IPS-18c (cell line): ENCODE measurements around the gene SHF.

ENCODE experiments used
- H3K4me3 ChIP-seq: 2 replicates; pipeline ENCODE4 v1.7.0; 2013; ENCODE audit warnings: low read depth, mild to moderate bottlenecking, low read length, moderate library complexity; ENCODE audit not compliant: insufficient read depth
- H3K9me3 ChIP-seq: one replicate; pipeline ENCODE4 v1.6.1; 2013; ENCODE audit warnings: mild to moderate bottlenecking, low read length, moderate library complexity; ENCODE audit not compliant: control insufficient read depth, insufficient read depth

Gene SHF

DNA sequence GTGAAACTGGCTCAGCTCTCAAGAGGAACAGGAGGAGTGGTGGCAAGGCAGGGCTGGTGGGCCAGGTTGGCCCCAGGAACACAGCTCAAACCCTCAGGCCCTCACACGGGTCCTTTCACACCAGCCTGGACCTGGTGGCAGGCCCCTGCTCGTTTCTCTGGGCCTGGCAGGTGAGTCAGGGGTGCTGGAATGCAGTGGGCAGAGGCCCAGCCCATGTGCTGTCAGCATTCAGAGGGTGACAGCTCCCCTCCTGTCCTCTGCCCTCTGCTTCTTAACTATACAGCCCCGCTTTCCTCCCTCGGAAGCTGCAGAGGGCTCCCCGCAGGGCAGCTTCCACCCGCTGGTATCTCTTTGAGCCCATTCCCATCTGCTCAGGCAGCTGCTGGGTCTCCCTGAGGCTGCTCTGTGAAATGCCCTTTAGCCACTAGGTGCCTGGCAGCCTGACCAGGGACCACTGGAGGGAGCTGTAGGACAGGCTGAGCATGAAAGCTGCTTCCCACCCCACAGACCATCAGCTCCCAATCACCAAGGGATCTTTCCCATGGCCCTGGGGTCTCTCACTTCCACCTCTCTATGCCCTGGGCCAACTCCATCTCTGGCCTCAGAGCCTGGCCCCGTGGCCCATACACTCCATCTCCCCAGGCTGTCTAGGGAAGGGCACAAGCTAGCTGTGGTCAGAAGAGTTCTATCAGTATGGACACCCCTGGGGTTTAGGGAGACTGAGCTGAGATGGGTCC is 24.8 kb downstream of the SHF start:
- Histone ChIP-seq H3K4me3 (no peak overlapping the region), H3K9me3 (no peaks in the 10 kb centered on the region)

DNA sequence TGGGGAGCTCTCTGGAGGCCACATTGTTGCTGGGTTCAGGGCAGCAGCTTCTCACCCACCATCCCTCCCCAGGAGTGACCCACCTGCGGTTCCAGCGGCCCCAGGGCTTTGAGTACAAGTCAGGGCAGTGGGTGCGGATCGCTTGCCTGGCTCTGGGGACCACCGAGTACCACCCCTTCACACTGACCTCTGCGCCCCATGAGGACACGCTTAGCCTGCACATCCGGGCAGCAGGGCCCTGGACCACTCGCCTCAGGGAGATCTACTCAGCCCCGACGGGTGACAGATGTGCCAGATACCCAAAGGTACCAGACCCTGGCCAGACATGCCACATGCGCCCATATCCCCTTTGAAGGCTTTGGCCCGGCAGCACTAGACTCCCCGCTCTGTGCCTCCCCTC is 26.1 kb downstream of the SHF start:
- no peaks in the 10 kb centered on the region for H3K9me3 ChIP-seq
- H3K4me3 ChIP-seq, result no peak overlapping the region

DNA sequence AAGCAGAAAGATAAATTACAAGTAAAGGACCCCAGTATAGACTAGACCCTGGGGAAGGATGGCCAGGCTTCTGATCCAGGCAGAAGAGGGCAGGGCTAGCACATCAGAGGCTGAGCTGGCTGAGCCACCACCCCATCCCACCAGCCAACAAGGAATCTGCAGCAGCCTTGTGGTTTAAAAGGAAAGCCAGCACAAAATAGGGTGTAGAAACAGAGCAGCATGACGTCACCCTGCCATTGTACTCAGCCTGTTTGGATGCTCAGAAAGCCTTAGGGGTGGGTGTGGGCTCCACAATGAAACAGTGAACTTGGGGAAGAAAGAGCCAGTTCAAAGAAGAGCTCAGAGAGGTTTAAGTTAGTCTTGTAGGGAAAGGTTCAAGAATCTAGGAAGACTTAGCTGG is 29.8 kb downstream of the SHF start:
- Histone ChIP-seq H3K4me3 (no peak overlapping the region), H3K9me3 (no peaks in the 10 kb centered on the region)

DNA sequence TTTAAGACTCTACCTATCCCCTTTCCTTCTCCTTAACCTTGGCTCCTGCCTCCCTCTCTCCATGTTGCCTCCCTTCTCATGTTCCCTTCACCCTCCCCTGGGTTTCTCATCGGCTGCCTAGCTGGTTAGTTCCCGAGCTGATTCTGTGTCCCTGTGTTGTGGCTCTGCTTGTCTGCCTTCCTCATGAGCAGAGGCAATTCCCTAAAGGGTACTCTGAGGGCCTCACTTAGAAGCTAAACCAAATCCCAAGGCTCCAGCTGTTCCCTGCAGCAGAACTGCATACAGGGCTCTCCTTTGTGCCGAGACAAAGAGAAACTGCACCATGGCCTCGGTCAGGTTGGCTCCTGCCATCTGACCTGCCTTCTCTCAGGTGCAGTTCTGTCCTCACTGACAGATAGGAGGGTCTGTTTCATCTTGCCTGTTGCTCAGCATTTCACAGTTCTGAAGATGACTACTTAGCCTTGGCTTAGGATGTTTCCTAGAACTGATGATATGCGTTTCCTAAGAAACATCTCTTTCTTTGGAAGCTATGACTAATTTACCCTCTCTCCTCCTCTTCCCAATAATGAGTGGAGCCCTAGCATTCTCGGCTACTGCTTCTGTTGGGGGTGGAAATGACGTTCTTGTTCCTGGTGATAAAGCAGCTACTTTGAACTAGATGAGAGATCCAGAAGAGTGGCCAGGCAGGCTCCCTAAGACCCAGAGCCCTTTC is 30.9 kb downstream of the SHF start:
- no peak overlapping the region for H3K4me3 ChIP-seq
- no peaks in the 10 kb centered on the region for H3K9me3 ChIP-seq

DNA sequence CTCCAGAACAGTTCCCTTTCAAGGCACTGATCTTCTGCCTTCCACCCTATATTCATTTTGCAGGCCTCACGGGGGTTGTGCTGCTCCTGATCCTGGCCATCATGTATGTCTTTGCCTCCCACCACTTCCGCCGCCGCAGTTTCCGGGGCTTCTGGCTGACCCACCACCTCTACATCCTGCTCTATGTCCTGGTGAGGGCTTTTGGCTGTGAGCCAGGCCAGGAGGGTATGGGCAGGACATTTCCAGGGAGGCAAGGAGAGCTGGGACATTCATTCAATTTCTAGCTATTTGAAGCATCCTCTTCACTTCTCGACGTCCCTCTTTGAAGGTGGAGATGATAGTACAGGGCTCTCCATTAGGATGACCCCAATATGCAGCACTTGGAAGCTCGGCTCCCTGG is 32.0 kb downstream of the SHF start:
- H3K9me3 ChIP-seq, result no peaks in the 10 kb centered on the region

DNA sequence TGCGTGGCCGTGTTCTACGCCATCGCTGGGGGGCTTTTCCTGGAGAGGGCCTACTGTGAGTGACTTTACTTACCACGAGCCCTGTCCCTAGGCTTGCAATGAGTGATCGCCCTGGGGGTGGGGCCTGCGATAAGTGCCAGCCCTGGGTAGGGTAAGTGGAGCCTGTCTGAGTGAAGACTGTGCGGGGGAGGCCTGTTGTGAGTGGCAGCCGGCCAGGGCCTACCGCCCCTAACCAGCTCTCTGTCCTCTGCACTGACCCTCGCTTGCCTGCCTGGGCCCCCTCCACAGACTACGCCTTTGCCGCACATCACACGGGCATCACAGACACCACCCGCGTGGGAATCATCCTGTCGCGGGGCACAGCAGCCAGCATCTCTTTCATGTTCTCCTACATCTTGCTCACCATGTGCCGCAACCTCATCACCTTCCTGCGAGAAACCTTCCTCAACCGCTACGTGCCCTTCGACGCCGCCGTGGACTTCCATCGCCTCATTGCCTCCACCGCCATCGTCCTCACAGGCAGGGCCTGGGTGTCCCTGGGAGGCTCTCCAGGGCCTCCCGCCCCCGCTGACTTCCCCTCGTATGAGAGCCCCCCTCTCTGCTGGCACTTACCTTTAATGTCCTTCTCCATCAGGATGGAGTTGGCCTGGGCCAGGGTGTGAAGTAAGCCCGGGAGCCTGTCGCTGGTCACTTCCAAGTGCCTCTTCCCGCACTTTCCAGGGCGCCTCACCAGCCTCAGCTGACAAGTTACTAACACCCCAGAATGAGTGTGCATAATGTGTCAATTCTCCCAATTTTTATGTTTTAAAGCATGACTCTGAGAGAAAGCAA is 35.6 kb downstream of the SHF start:
- no peaks in the 10 kb centered on the region for H3K9me3 ChIP-seq
- H3K4me3 ChIP-seq, result no peak overlapping the region

More for the DNA sequence above, 32.0 kb downstream of the SHF start:
- H3K4me3 ChIP-seq, result no peak overlapping the region

DNA sequence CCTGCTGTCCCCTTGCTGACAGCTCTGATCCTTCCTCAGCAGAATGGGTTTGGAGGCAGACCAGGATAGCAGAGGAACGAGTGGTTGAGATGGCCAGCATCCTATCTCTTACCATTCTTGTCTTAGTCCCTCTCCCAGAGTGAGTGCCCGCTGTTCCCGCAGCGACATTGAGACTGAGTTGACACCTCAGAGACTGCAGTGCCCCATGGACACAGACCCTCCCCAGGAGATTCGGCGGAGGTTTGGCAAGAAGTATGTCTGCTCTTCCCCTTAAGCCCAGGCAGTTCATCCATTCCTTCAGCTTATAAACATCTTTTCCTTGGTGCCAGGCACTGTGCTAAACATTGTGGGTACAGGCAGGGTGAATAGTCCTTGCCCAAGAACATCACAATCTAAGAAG is 36.8 kb downstream of the SHF start:
- Histone ChIP-seq H3K9me3 (no peaks in the 10 kb centered on the region), H3K4me3 (no peak overlapping the region)

DNA sequence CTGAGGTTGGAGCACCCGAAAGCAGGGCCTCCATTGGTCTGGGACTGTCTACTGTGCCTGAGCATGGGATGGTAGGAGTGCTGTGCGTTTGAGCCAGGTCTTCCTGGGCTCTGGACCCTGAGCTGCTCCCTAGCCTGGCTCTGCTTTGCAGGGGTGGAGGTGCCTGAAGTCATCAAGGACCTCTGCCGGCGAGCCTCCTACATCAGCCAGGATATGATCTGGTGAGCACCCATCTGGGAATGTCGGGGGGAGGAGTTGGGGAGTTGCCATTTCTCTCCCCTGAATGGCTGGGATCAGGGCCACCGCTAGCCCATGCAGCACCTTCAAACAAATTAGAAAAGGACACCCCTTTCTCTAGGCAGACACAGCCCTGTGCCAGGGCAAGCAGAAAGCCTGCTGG is 37.3 kb downstream of the SHF start:
- H3K4me3 ChIP-seq, result no peak overlapping the region
- no peaks in the 10 kb centered on the region for H3K9me3 ChIP-seq

DNA sequence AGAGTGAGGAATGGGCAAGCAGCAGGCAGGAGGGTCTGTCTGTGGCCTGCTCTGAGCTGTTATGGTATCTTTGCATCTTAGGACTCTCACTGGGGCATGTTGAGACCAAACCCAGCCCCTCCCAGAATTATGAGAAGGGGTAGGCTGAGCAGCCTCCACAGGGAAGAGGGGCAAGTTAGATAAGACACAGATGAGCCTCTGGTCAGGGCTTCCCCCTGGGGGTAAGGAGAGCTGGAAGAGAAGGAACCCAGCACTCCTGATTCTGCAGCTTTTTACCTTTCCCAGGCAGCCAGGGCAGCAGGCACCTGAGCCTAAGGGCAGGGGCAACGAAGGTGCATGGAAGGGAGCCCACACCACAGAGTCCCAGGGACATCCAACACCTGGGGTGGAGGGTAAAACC is 38.7 kb downstream of the SHF start:
- H3K4me3 ChIP-seq, result no peak overlapping the region
- H3K9me3 ChIP-seq, result no peaks in the 10 kb centered on the region

DNA sequence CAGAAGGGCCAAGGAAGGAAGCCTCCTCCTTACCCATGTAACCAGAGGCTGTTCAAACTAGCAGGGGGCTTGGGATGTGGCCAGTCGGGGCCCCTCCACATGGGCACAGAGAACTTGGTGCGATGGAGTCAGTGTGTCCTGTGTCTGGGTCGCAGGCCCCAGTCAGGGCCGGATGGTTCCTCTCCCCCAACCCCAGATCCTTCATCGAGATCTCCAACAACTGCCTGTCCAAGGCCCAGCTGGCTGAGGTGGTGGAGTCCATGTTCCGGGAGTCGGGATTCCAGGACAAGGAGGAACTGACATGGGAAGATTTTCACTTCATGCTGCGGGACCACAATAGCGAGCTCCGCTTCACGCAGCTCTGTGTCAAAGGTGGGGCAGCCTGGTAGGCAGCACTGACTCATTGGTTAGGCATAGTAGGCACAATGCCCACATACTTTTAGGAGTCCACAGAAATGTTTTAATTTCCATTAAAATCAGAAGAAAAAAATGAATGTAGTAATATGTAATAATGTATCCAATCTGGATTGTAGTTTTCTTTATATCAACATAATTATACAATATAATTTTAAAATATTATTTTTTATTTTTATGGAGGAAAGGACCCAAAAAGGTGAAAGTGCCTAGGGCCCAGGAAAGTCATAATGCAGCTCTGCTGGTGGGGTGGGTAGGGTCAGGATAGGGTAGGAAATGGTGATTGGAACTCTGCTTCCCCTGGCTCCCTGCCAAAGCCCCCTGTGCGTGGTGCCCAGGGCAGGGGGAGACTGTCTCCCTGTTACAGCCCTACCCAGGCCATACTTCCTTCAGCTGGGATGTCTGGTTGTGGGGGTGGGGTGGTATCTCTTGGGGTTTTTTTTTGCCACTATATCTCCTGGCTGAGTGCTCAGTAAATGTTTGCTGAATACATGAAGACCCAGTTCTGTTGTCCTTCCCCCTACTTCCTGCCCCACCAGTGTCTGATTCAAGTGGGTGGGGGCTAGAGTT is 39.4 kb downstream of the SHF start:
- no peak overlapping the region for H3K4me3 ChIP-seq
- H3K9me3 ChIP-seq, result no peaks in the 10 kb centered on the region

DNA sequence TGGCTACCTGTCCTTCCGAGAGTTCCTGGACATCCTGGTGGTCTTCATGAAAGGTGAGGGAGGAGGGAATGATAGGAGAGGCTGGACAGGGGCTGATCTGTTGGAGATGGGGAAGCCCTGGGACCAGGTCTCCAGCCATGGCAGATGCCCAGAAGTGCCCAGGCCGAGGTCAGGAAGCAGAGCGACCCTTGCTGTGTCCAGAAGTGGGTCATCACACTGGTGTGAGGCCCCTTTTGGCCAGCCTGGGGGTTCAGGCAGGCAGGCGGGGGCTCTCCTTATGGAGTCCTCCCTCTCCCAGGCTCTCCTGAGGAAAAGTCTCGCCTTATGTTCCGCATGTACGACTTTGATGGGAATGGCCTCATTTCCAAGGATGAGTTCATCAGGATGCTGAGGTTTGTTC is 40.2 kb downstream of the SHF start:
- Histone ChIP-seq H3K9me3 (no peaks in the 10 kb centered on the region), H3K4me3 (no peak overlapping the region)

DNA sequence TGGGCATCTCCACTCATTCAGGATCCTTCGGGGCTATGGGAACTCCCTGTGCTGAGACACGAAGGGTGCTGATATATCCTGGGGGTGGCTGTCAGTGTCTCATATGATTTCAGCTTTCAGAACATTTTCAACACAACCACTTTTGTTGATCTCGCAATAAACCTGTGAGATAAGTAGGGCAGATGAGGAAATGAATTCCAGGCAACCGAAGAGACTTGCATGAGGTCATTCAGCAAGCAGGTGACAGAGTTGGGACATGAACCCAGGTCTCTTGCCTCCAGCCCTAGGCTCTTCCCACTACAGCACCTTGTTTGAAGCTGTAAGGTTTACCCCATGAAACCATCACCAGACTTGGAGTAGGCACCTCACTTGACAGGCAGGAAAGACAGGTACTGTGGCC is 41.4 kb downstream of the SHF start:
- Histone ChIP-seq H3K9me3 (no peaks in the 10 kb centered on the region), H3K4me3 (no peak overlapping the region)

DNA sequence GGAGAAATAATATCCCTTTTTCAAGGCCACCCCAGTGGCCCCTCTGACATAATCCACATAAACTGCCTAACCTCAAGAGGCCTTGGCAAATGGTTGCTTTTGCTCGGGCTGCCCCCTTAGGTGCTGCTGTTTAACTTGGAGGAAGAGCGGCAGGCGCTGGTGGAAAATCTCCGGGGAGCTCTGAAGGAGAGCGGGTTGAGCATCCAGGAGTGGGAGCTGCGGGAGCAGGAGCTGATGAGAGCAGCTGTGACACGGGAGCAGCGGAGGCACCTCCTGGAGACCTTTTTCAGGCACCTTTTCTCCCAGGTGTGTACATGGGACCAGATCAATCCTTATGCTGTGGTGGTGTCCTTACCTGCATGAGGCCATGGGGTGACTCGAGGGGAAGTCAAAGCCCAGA is 43.0 kb downstream of the SHF start:
- no peaks in the 10 kb centered on the region for H3K9me3 ChIP-seq
- H3K4me3 ChIP-seq, result no peak overlapping the region

DNA sequence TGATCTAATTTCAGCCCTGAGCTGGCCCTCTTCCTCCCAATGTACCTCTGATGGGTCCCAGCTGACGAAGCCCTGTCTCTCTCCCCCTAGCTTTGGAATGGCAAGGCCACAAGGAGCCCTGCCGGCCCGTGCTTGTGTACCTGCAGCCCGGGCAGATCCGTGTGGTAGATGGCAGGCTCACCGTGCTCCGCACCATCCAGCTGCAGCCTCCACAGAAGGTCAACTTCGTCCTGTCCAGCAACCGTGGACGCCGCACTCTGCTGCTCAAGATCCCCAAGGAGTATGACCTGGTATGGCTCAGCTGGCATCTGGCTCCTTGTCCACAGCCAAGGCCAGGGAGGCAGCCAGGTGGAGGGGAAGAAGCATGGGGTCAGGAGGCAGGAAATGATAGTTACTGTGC is 43.8 kb downstream of the SHF start:
- H3K9me3 ChIP-seq, result no peaks in the 10 kb centered on the region
- no peak overlapping the region for H3K4me3 ChIP-seq

DNA sequence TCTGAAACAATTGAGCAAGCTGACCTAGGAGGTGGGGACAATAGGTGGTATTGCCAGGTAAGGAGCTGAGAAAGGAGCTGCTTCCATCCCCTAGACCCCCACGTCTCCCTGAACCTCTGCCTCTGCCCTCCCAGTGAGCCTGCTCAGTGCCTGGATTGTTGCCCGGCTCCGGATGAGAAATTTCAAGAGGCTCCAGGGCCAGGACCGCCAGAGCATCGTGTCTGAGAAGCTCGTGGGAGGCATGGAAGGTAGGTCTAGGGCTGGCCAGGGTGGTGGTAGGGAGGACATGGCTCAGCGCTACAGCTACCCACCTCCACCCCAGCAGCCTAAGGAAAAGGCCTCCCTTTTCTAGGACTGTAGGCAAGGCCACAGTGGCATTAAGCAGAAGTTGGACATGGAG is 44.7 kb downstream of the SHF start:
- H3K9me3 ChIP-seq, result no peaks in the 10 kb centered on the region
- no peak overlapping the region for H3K4me3 ChIP-seq

DNA sequence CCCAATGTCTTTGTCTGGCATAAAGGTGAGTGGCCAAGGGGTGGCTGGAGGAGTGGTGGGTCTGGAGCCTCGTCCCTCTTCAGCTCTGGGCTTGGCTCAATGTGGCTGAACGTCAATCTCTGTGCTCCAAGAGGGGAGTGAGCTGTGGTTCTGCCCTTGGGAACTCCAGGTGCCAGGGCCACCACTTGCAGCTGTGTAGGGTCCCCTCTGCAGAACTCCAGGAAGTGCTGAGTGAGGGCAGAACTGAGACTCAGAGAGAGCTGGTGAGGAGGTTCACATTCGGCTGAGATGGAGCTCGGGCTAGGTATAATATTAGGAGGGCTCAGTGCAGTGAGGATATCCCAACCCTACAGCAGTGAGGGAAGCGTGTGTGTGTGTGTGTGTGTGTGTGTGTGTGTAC is 46.4 kb downstream of the SHF start:
- H3K4me3 ChIP-seq, result no peak overlapping the region
- H3K9me3 ChIP-seq, result no peaks in the 10 kb centered on the region
